Measurements from ENCODE around the gene PALMD. TPM values are rescaled to one million over a fixed set of nuclear protein-coding genes. Genes with fewer than 3 reads are reported as not detected.

Gene PALMD
- total and polyA plus RNA-seq, 2 donors from 2014 or later, result 10.1 to 25.2 TPM

- Histone ChIP-seq H3K27ac (ENCODE audit: low read depth in 2 of 2, low read length in 2 of 2) (no peak overlapping the region), H3K9ac (ENCODE audit: low read length in 3 of 3) (no peak overlapping the region), H3K4me1 (ENCODE audit: control insufficient read depth in 2 of 3, insufficient read depth in 2 of 3, low read depth in 1 of 3, low read length in 3 of 3) (no peaks in the 10 kb centered on the region), H3K36me3 (ENCODE audit: control insufficient read depth in 2 of 3, insufficient read depth in 3 of 3, low read length in 3 of 3) (no peaks in the 10 kb centered on the region), H3K4me3 (ENCODE audit: low read length in 3 of 3) (no peak overlapping the region), H3K9me3 (ENCODE audit: control insufficient read depth in 2 of 3, insufficient read depth in 1 of 3, low read length in 3 of 3) (no peaks in the 10 kb centered on the region), H3K27me3 (ENCODE audit: control insufficient read depth, insufficient read depth, low read length) (no peaks in the 10 kb centered on the region)
- DNase-seq, result no peak
- no peak for TF ChIP-seq CTCF (IDR thresholded peaks at IDR 0.05; ENCODE audit: borderline replicate concordance, extremely low read depth, insufficient read depth)
- no peak for FAIRE-seq
- intact Hi-C loops (cut with DNase I), result no loop called here
Observed at GRCh38 chr1:99622702-99623347, 23.1 kb upstream of the PALMD start.

GRCh38 chr1:99623554-99623953 lies 22.4 kb upstream of the PALMD start:
- Histone ChIP-seq H3K4me1 (ENCODE audit: control insufficient read depth in 2 of 3, insufficient read depth in 2 of 3, low read depth in 1 of 3, low read length in 3 of 3) (no peaks in the 10 kb centered on the region), H3K27me3 (ENCODE audit: control insufficient read depth, insufficient read depth, low read length) (no peaks in the 10 kb centered on the region), H3K9me3 (ENCODE audit: control insufficient read depth in 2 of 3, insufficient read depth in 1 of 3, low read length in 3 of 3) (no peaks in the 10 kb centered on the region), H3K4me3 (ENCODE audit: low read length in 3 of 3) (no peak overlapping the region), H3K36me3 (ENCODE audit: control insufficient read depth in 2 of 3, insufficient read depth in 3 of 3, low read length in 3 of 3) (no peaks in the 10 kb centered on the region), H3K27ac (ENCODE audit: low read depth in 2 of 2, low read length in 2 of 2) (no peak overlapping the region), H3K9ac (ENCODE audit: low read length in 3 of 3) (no peak overlapping the region)
- no peak for TF ChIP-seq CTCF (IDR thresholded peaks at IDR 0.05; ENCODE audit: borderline replicate concordance, extremely low read depth, insufficient read depth)
- DNase-seq, result no peak
- FAIRE-seq, result no peak
- intact Hi-C loops (cut with DNase I), result no loop called here

GRCh38 chr1:99627615-99628014 lies 18.3 kb upstream of the PALMD start:
- H3K27ac ChIP-seq (ENCODE audit: low read depth in 2 of 2, low read length in 2 of 2), result no peak overlapping the region
- H3K4me1 ChIP-seq (ENCODE audit: control insufficient read depth in 2 of 3, insufficient read depth in 2 of 3, low read depth in 1 of 3, low read length in 3 of 3), result no peaks in the 10 kb centered on the region
- H3K27me3 ChIP-seq (ENCODE audit: control insufficient read depth, insufficient read depth, low read length), result no peaks in the 10 kb centered on the region
- H3K9me3 ChIP-seq (ENCODE audit: control insufficient read depth in 2 of 3, insufficient read depth in 1 of 3, low read length in 3 of 3), result no peaks in the 10 kb centered on the region
- DNase-seq (no peak), FAIRE-seq (no peak)
- no peak overlapping the region for H3K9ac ChIP-seq (ENCODE audit: low read length in 3 of 3)
- intact Hi-C loops (cut with DNase I), result no loop called here
- no peaks in the 10 kb centered on the region for H3K36me3 ChIP-seq (ENCODE audit: control insufficient read depth in 2 of 3, insufficient read depth in 3 of 3, low read length in 3 of 3)
- H3K4me3 ChIP-seq (ENCODE audit: low read length in 3 of 3), result no peak overlapping the region
- no peak for TF ChIP-seq CTCF (IDR thresholded peaks at IDR 0.05; ENCODE audit: borderline replicate concordance, extremely low read depth, insufficient read depth)

- Histone ChIP-seq H3K4me3 (ENCODE audit: low read length in 3 of 3) (no peak overlapping the region), H3K36me3 (ENCODE audit: control insufficient read depth in 2 of 3, insufficient read depth in 3 of 3, low read length in 3 of 3) (no peaks in the 10 kb centered on the region), H3K27ac (ENCODE audit: low read depth in 2 of 2, low read length in 2 of 2) (no peak overlapping the region), H3K4me1 (ENCODE audit: control insufficient read depth in 2 of 3, insufficient read depth in 2 of 3, low read depth in 1 of 3, low read length in 3 of 3) (no peaks in the 10 kb centered on the region), H3K27me3 (ENCODE audit: control insufficient read depth, insufficient read depth, low read length) (no peaks in the 10 kb centered on the region), H3K9ac (ENCODE audit: low read length in 3 of 3) (no peak overlapping the region), H3K9me3 (ENCODE audit: control insufficient read depth in 2 of 3, insufficient read depth in 1 of 3, low read length in 3 of 3) (no peaks in the 10 kb centered on the region)
- intact Hi-C loops (cut with DNase I), result no loop called here
- no peak for TF ChIP-seq CTCF (IDR thresholded peaks at IDR 0.05; ENCODE audit: borderline replicate concordance, extremely low read depth, insufficient read depth)
- FAIRE-seq, result no peak
- no peak for DNase-seq
Observed at GRCh38 chr1:99629164-99629563, 16.7 kb upstream of the PALMD start.
